ENCODE data around the gene CABP1. TPM values are rescaled to one million over a fixed set of nuclear protein-coding genes. Genes with fewer than 3 reads are reported as not detected.

CABP1 gene
- total and polyA plus RNA-seq, 2 of the 13 experiments (the other 11 are each of a cell fraction or from before 2014, with no cell fraction given): not detected

GRCh38 chr12:120686151-120686689 lies 45.8 kb downstream of the CABP1 start (continued):
- TF ChIP-seq BRD4 (CRISPR knock-in tag; IDR thresholded peaks at IDR 0.05) (no peak), BRCA1 (CRISPR knock-in tag; IDR thresholded peaks at IDR 0.05) (no peak), ZMAT3 (CRISPR knock-in tag; conservative IDR thresholded peaks at IDR 0.05) (no peak), NR3C1 (CRISPR knock-in tag; IDR thresholded peaks at IDR 0.05) (no peak), MXD4 (CRISPR knock-in tag; IDR thresholded peaks at IDR 0.05) (0 out of 2 replicates have a peak, but pooled peaks have one; percentile 20), ZNF598 (CRISPR knock-in tag; IDR thresholded peaks at IDR 0.05; ENCODE audit: borderline replicate concordance) (peak; percentile 4; the same call in 1 of the 2 replicates), PHF21A (CRISPR knock-in tag; IDR thresholded peaks at IDR 0.05) (no peak), RBAK (CRISPR knock-in tag; IDR thresholded peaks at IDR 0.05) (no peak), ZNF44 (CRISPR knock-in tag; IDR thresholded peaks at IDR 0.05) (no peak; the same call in 1 of the 2 replicates), ZNF552 (CRISPR knock-in tag; IDR thresholded peaks at IDR 0.05; ENCODE audit: borderline replicate concordance) (no peak), SP5 (CRISPR knock-in tag; IDR thresholded peaks at IDR 0.05; ENCODE audit: borderline replicate concordance, low read depth) (no peak; the same call in 1 of the 2 replicates), EED (CRISPR knock-in tag; IDR thresholded peaks at IDR 0.05) (0 out of 2 replicates have a peak, but pooled peaks have one; percentile 29), NR1H2 (CRISPR knock-in tag; IDR thresholded peaks at IDR 0.05; ENCODE audit: borderline replicate concordance, low read depth) (no peak), TRIM22 (IDR thresholded peaks at IDR 0.05) (no peak), ZNF891 (CRISPR knock-in tag; IDR thresholded peaks at IDR 0.05) (no peak), SNAPC4 (CRISPR knock-in tag; IDR thresholded peaks at IDR 0.05) (no peak), ZNF430 (CRISPR knock-in tag; IDR thresholded peaks at IDR 0.05) (no peak), NR2F2 (IDR thresholded peaks at IDR 0.05; ENCODE audit: borderline replicate concordance, low read depth) (no peak; the same call in 1 of the 2 replicates), ZNF761 (CRISPR knock-in tag; conservative IDR thresholded peaks at IDR 0.05) (no peak), FOXM1 (CRISPR knock-in tag; IDR thresholded peaks at IDR 0.05) (no peak), SRSF9 (IDR thresholded peaks at IDR 0.05; ENCODE audit: borderline replicate concordance, insufficient read depth, low read depth, low read length, poor library complexity, severe bottlenecking) (no peak), GATAD1 (CRISPR knock-in tag; IDR thresholded peaks at IDR 0.05) (no peak), CBX1 (IDR thresholded peaks at IDR 0.05; ENCODE audit: low read depth) (no peak), ZNF7 (CRISPR knock-in tag; IDR thresholded peaks at IDR 0.05) (no peak), CBX2 (IDR thresholded peaks at IDR 0.05; ENCODE audit: low read depth, low read length) (no peak), CBX2 (CRISPR knock-in tag; IDR thresholded peaks at IDR 0.05; ENCODE audit: low read depth) (no peak), RFX5 (IDR thresholded peaks at IDR 0.05; ENCODE audit: low read depth, low read length) (peak; percentile 64), CEBPG (CRISPR knock-in tag; IDR thresholded peaks at IDR 0.05) (no peak)
